Esophagus squamous epithelium (tissue), 4 donors: ENCODE data around the gene DUOXA2.

Source experiments
- CTCF ChIP-seq, 6 experiments: fragments of 450-650 bp in 4 of 6; fragments of 200-600 bp in 2 of 6; sonication (generic) in 2 of 6; IDR thresholded peaks; one replicate each; pipeline ENCODE4 v1.5.1; 2016 to 2019; ENCODE audit warnings: antibody characterized with exemption in 6 of 6, mild to moderate bottlenecking in 4 of 6, moderate library complexity in 4 of 6
- POLR2A ChIP-seq, 4 donors: fragments of 450-650 bp; IDR thresholded peaks; one replicate each; pipeline ENCODE4 v1.6.1; 2017; ENCODE audit warnings: antibody characterized with exemption in 4 of 4, mild to moderate bottlenecking in 4 of 4, moderate library complexity in 3 of 4

- TF ChIP-seq CTCF (IDR thresholded peaks at IDR 0.05) (no peak), POLR2A (IDR thresholded peaks at IDR 0.05) (no peak)
Observed at GRCh38 chr15:45134046-45134445, 19.9 kb downstream of the DUOXA2 start.
